HepG2 (cell line): ENCODE results near the gene MFSD2B. TPM values are rescaled to one million over a fixed set of nuclear protein-coding genes. Genes with fewer than 3 reads are reported as not detected.

Experiments
- EHMT2 ChIP-seq: fragments of 200-600 bp; sonication (generic); IDR thresholded peaks from 2 replicates; pipeline ENCODE4 v1.7.0; 2017; ENCODE audit warnings: antibody characterized with exemption, low read depth, low read length, borderline replicate concordance
- ELF1 ChIP-seq: sonication (generic); formaldehyde crosslinking; IDR thresholded peaks from 2 replicates; pipeline ENCODE4 v1.4.0; 2020; ENCODE audit warnings: missing genetic modification reagents
- ETV6 ChIP-seq: sonication (generic); formaldehyde crosslinking; conservative IDR thresholded peaks from 2 replicates; pipeline ENCODE4 v1.4.0; 2020; ENCODE audit warnings: missing genetic modification reagents
- HOXA3 ChIP-seq: sonication (generic); formaldehyde crosslinking; IDR thresholded peaks from 2 replicates; pipeline ENCODE4 v1.5.0; 2020; ENCODE audit warnings: missing genetic modification reagents
- HOXD1 ChIP-seq: sonication (generic); formaldehyde crosslinking; IDR thresholded peaks from 2 replicates; pipeline ENCODE4 v1.5.0; 2020; ENCODE audit warnings: missing genetic modification reagents
- ISL2 ChIP-seq: sonication (generic); formaldehyde crosslinking; IDR thresholded peaks from 2 replicates; pipeline ENCODE4 v1.5.0; 2020; ENCODE audit warnings: missing genetic modification reagents
- LCORL ChIP-seq, 2 experiments: fragments of 450-650 bp in 1 of 2; sonication (generic) in 1 of 2; formaldehyde crosslinking in 1 of 2; IDR thresholded peaks; 2 replicates each; pipeline versions ENCODE4 v1.5.0 to v1.6.1; 2017 to 2020; ENCODE audit warnings: antibody characterized with exemption in 1 of 2, missing genetic modification reagents in 1 of 2
- NKX3-1 ChIP-seq: sonication (generic); formaldehyde crosslinking; IDR thresholded peaks from 2 replicates; pipeline ENCODE4 v1.5.0; 2020; ENCODE audit warnings: missing genetic modification reagents
- SMARCC2 ChIP-seq: fragments of 450-650 bp; IDR thresholded peaks from 2 replicates; pipeline ENCODE4 v1.6.1; 2017; ENCODE audit warnings: antibody characterized with exemption, mild to moderate bottlenecking
- ZNF550 ChIP-seq: sonication (generic); formaldehyde crosslinking; IDR thresholded peaks from 2 replicates; pipeline ENCODE4 v1.4.0; 2020; ENCODE audit warnings: mild to moderate bottlenecking, missing genetic modification reagents, borderline replicate concordance
- ZNF589 ChIP-seq: sonication (generic); formaldehyde crosslinking; conservative IDR thresholded peaks from 2 replicates; pipeline ENCODE4 v1.8.0; 2022; ENCODE audit warnings: mild to moderate bottlenecking, moderate library complexity, missing genetic modification reagents
- ZSCAN20 ChIP-seq: sonication (generic); formaldehyde crosslinking; IDR thresholded peaks from 2 replicates; pipeline ENCODE4 v1.4.0; 2020; ENCODE audit warnings: missing genetic modification reagents, mild to moderate bottlenecking, borderline replicate concordance
- polyA plus RNA-seq, 8 experiments: library from polyadenylated mRNA; depleted of rRNA in 3 of 8; stranded (reverse) in 7 of 8; unstranded in 1 of 8; fragments of >200 nt; fragmentation: Illumina TruSeq in 4 of 8; extraction: Trizol in 4 of 8; gene quantifications; 2 replicates each; pipeline versions ENCODE4 v1.2.1 to v1.2.3, GENCODE V29; 2011 to 2016; ENCODE audit warnings: low read depth in 4 of 8, missing spikeins in 1 of 8, mixed read lengths in 1 of 8; ENCODE audit not compliant: insufficient read depth in 1 of 8
- total RNA-seq, 5 experiments: library from RNA; depleted of rRNA; stranded (reverse); fragments of >200 nt; fragmentation: Illumina TruSeq; extraction: Trizol; gene quantifications; 2 replicates each; pipeline ENCODE4 v1.2.3, GENCODE V29; 2016; ENCODE audit warnings: low read depth in 1 of 5
- TF ChIP-seq, protein P1 (sequence below): IDR thresholded peaks from 2 replicates; pipeline ENCODE4 v1.6.1; 2016; ENCODE audit warnings: low read depth, missing genetic modification reagents, missing compliant biosample characterization
- TF ChIP-seq, protein P2 (sequence below), 2 experiments: fragments of 450-650 bp in 1 of 2; sonication (generic) in 1 of 2; formaldehyde crosslinking; IDR thresholded peaks; 2 replicates each; pipeline versions ENCODE4 v1.5.0 to v1.8.0; 2020 to 2022; ENCODE audit warnings: mild to moderate bottlenecking in 1 of 2, missing genetic modification reagents in 1 of 2
- TF ChIP-seq, protein P3 (sequence below): sonication (generic); formaldehyde crosslinking; IDR thresholded peaks from 2 replicates; pipeline ENCODE4 v1.8.1; 2023; ENCODE audit warnings: mild to moderate bottlenecking, moderate library complexity, missing genetic modification reagents
- TF ChIP-seq, protein P4 (sequence below): sonication (generic); formaldehyde crosslinking; IDR thresholded peaks from 2 replicates; pipeline ENCODE4 v1.4.0; 2020; ENCODE audit warnings: mild to moderate bottlenecking, missing genetic modification reagents
- TF ChIP-seq, protein P5 (sequence below): sonication (generic); formaldehyde crosslinking; IDR thresholded peaks from 2 replicates; pipeline ENCODE4 v1.4.0; 2020; ENCODE audit warnings: missing genetic modification reagents

Gene MFSD2B
- total and polyA plus RNA-seq, 2 of the 13 experiments (the other 11 are each of a cell fraction or from before 2014, with no cell fraction given) = 0.21 to 0.93 TPM

DNA sequence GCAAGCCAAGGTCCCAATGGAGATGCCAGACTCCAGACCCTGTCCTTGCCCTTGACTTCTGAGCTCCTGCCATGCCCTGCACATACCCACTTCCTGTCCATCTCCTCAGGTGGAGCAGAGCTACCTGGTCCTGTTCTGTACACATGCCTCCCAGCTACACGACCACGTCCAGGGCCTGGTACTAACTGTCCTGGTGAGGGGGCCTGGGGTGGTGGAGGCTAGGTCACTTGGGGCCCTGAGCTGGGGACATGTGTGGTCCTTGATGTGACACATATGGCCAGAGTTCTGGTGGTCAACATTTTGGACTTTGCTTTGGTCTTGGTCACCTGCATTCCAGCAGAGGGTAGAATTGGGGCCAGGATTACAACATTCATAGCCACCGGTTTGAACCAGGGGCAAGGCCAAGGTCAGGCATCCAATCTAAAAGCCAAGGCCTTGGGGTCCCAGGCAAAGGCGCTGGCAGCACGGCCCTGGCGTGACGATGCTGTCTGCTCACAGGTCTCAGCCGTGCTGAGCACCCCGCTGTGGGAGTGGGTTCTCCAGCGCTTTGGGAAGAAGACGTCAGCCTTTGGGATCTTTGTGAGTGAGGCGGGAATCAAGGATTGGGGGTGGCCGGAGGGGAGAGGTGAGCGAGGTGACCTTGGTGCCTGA is 12.6 kb downstream of the MFSD2B start (continued):
- TF ChIP-seq ISL2 (CRISPR knock-in tag) (peak; percentile 33; the same call in 1 of the 2 replicates), HOXA3 (CRISPR knock-in tag) (peak; percentile 84), ETV6 (CRISPR knock-in tag) (peak; percentile 4; the same call in 1 of the 2 replicates), SMARCC2 (no peak), ZSCAN20 (CRISPR knock-in tag) (no peak), LCORL (IDR thresholded peaks at IDR 0.05) (peak; percentile 74; the same call in 1 of the 2 replicates), LCORL (CRISPR knock-in tag; IDR thresholded peaks at IDR 0.05) (peak; percentile 98), NKX3-1 (CRISPR knock-in tag) (no peak), ZNF550 (no peak), ELF1 (peak; percentile 52), HOXD1 (CRISPR knock-in tag) (no peak), EHMT2 (no peak), ZNF589 (no peak; the same call in none of the 2 replicates)
- TF ChIP-seq, protein P1, sequence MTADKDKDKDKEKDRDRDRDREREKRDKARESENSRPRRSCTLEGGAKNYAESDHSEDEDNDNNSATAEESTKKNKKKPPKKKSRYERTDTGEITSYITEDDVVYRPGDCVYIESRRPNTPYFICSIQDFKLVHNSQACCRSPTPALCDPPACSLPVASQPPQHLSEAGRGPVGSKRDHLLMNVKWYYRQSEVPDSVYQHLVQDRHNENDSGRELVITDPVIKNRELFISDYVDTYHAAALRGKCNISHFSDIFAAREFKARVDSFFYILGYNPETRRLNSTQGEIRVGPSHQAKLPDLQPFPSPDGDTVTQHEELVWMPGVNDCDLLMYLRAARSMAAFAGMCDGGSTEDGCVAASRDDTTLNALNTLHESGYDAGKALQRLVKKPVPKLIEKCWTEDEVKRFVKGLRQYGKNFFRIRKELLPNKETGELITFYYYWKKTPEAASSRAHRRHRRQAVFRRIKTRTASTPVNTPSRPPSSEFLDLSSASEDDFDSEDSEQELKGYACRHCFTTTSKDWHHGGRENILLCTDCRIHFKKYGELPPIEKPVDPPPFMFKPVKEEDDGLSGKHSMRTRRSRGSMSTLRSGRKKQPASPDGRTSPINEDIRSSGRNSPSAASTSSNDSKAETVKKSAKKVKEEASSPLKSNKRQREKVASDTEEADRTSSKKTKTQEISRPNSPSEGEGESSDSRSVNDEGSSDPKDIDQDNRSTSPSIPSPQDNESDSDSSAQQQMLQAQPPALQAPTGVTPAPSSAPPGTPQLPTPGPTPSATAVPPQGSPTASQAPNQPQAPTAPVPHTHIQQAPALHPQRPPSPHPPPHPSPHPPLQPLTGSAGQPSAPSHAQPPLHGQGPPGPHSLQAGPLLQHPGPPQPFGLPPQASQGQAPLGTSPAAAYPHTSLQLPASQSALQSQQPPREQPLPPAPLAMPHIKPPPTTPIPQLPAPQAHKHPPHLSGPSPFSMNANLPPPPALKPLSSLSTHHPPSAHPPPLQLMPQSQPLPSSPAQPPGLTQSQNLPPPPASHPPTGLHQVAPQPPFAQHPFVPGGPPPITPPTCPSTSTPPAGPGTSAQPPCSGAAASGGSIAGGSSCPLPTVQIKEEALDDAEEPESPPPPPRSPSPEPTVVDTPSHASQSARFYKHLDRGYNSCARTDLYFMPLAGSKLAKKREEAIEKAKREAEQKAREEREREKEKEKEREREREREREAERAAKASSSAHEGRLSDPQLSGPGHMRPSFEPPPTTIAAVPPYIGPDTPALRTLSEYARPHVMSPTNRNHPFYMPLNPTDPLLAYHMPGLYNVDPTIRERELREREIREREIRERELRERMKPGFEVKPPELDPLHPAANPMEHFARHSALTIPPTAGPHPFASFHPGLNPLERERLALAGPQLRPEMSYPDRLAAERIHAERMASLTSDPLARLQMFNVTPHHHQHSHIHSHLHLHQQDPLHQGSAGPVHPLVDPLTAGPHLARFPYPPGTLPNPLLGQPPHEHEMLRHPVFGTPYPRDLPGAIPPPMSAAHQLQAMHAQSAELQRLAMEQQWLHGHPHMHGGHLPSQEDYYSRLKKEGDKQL (CRISPR knock-in tag) = peak; percentile 72
- TF ChIP-seq, protein P2, sequence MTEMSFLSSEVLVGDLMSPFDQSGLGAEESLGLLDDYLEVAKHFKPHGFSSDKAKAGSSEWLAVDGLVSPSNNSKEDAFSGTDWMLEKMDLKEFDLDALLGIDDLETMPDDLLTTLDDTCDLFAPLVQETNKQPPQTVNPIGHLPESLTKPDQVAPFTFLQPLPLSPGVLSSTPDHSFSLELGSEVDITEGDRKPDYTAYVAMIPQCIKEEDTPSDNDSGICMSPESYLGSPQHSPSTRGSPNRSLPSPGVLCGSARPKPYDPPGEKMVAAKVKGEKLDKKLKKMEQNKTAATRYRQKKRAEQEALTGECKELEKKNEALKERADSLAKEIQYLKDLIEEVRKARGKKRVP (CRISPR knock-in tag; IDR thresholded peaks at IDR 0.05) = 0 out of 4 replicates have a peak, but pooled peaks of 1 of the 2 experiments have one; percentile 17
- TF ChIP-seq, protein P3, sequence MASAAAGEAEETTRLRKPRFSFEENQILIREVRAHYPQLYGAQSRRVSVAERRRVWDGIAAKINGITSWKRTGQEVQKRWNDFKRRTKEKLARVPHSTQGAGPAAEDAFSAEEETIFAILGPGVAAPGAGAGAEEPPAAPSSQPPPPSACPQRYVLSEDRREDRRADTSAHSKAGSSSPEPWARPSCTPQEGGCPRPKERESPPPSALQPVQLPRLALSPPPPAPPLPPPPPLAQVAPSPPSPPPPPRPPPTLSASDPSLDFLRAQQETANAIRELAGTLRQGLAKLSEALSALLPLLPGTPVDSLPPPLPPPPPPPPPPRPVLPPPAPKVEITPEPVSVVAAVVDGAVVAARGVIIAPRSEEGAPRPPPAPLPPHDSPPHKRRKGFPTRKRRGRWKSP = 0 out of 2 replicates have a peak, but pooled peaks have one; percentile 54
- TF ChIP-seq, protein P4, sequence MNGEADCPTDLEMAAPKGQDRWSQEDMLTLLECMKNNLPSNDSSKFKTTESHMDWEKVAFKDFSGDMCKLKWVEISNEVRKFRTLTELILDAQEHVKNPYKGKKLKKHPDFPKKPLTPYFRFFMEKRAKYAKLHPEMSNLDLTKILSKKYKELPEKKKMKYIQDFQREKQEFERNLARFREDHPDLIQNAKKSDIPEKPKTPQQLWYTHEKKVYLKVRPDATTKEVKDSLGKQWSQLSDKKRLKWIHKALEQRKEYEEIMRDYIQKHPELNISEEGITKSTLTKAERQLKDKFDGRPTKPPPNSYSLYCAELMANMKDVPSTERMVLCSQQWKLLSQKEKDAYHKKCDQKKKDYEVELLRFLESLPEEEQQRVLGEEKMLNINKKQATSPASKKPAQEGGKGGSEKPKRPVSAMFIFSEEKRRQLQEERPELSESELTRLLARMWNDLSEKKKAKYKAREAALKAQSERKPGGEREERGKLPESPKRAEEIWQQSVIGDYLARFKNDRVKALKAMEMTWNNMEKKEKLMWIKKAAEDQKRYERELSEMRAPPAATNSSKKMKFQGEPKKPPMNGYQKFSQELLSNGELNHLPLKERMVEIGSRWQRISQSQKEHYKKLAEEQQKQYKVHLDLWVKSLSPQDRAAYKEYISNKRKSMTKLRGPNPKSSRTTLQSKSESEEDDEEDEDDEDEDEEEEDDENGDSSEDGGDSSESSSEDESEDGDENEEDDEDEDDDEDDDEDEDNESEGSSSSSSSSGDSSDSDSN (CRISPR knock-in tag) = peak; percentile 42; the same call in 1 of the 2 replicates
- TF ChIP-seq, protein P5, sequence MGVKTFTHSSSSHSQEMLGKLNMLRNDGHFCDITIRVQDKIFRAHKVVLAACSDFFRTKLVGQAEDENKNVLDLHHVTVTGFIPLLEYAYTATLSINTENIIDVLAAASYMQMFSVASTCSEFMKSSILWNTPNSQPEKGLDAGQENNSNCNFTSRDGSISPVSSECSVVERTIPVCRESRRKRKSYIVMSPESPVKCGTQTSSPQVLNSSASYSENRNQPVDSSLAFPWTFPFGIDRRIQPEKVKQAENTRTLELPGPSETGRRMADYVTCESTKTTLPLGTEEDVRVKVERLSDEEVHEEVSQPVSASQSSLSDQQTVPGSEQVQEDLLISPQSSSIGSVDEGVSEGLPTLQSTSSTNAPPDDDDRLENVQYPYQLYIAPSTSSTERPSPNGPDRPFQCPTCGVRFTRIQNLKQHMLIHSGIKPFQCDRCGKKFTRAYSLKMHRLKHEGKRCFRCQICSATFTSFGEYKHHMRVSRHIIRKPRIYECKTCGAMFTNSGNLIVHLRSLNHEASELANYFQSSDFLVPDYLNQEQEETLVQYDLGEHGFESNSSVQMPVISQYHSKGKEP (CRISPR knock-in tag) = no peak
